ENCODE measurements around the gene TMEM59.
"Not testable (repeated sequence)": the region's sequence is repeated elsewhere in the genome, so short reads cannot be mapped to it uniquely, and the experiment has no call there.

TMEM59 gene

DNA sequence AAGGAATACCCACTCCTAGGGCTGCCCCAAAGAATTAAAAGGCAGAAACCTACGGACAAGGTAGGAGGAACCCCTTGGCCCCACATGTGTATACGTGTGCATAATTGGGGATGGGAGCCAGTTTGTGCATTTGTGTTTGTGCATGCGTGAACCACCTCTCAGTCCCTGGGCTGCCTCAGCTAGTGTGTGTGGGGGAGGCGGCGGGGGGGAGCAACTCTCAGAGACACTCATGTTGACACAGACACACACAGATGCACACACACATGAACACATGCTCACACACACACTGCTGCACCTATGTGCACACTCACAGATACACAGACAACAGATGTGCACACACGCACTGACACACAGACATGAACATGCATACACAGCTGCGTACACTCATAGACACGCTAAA is 40.1 kb downstream of the TMEM59 start:
- DNase-seq (ENCODE audit: low read depth), result no peak

DNA sequence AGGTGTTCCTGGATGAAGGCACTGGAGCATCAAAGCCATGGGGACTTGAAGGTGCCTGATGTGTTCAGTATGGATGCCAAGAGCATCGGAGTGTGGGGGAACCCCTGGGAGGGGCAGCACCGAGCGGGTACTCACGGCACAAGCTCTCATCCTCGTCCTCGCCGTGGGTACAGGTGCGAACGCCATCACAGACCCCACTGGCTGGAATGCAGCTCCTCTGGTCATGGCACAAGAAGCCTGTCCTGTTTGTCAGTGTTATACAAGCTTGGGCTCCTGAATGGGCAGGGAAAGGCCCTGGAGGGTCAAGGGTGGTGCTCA is 41.0 kb downstream of the TMEM59 start:
- DNase-seq (ENCODE audit: low read depth), result no peak

DNA sequence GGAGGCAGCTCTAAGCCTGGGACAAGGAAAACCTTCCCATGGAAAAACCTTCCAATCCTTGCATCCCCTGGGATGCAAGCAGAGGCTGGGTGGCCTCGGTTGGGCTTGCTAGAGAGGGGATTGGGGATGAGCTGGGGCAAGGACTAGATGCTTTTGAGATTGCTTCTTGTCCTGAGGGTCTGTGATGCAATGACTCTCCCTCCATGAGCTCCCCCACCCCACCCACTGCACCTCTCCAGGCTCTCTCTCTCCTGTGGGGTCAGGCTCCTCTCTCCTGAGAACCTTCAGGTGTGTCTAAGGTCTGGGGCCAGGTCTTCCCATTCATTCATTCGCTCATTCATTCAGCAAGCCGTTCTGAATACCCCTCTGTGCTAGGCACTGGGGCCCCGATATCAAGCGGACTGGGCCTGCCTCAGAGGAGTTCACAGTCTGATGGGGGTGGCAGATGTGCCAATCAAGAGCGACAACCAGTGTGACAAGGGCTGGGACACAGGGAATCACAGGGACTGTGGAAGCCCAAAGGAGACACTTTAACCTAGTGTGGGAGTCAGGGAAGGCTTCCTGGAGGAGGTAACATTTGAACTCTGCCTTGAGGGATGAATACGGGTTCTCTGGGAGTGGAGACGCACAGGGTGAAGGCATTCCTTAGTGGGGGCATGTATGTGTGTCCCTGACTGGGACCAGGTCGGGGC is 41.5 kb downstream of the TMEM59 start:
- DNase-seq (ENCODE audit: low read depth), result no peak

DNA sequence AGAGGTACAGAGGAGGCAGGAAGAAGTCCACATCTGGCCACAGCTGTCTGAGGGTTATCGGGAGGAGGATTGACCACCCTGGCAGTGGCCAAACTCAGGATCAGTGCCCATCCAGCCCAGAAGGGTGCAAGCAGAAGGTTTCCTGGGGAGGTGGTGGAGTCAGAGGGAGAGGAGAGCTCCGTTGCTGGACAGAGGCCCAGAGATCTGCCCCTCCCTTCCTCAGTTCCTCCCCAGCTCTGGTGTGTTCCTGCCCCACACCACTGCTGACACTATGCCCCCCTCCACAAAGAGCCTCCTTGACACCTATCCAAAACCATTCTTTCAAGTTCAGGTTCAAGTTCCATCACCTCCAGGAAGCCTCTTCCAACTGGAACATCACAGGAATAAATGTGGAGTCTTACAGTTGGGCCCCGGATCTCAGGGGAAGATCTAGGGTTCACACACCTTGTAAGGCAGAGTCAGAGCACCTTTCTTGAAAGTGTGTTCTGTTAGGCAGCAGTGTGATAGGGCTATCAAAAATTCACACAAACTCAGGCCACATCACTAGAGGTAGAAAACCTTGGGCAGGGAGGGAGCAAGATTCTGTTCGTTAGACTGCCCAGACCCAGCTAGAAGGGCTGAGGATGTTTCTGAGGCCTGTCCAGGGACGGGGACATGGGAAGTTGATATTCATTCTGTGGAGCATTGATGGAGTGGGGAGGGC is 42.4 kb downstream of the TMEM59 start:
- DNase-seq (ENCODE audit: low read depth), result no peak

DNA sequence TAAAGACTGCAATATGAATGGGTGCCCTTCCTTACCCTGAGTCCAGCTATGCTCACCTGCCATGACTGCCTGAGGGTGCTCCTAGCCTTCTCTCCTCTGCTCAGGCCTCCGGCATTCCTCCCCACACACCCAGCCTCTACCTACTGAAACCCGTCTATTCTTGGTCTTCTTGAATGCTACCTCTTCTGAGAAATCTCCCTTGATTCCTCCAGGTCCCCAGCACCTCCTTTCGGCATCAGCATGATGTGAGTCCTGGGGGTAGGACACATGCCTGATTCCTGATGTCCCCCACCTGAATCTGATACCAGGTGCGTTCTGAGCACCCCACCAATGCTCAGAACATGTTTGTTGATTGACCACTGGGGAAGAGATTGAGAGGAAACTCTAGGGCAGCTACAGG is 43.6 kb downstream of the TMEM59 start:
- no peak for DNase-seq (ENCODE audit: low read depth)

DNA sequence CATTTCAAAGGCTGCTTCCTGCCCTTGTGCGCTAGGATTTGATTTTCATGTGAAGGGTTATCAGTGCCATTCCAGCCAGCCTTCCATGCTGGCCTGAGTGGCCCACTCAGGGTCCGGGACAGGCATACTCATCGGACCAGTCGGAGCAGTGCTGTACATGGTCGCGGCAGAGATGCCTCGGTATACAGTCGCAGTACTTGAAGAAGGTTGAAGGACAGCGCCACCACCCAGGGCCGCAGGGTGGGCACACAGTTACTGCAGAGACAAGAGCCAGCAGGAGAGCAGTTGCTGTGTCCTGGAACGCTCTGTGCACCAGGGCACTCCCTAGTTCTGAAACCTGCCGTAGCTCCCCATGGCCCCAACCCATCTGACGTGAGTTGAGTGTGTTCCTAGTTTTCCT is 44.1 kb downstream of the TMEM59 start:
- DNase-seq (ENCODE audit: low read depth), result no peak

DNA sequence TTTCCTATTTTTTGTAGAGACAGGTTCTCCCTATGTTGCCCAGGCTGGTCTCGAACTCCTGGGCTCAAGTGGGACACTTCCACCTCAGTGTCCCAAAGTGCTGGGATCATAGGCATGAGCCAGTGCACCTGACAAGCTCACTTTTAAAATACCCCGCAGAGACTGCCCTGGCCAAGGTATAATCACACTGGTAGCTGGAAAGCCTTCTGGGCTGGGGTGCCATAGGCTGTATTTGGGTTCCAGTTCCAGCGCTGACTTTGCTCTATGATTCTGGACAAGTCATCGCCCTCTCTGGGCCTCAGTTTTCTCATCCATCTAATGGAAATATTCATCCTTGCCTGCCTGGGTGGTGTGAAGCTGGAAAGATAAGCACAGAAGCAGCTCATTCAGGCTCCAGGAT is 45.4 kb downstream of the TMEM59 start:
- no peak for DNase-seq (ENCODE audit: low read depth)

DNA sequence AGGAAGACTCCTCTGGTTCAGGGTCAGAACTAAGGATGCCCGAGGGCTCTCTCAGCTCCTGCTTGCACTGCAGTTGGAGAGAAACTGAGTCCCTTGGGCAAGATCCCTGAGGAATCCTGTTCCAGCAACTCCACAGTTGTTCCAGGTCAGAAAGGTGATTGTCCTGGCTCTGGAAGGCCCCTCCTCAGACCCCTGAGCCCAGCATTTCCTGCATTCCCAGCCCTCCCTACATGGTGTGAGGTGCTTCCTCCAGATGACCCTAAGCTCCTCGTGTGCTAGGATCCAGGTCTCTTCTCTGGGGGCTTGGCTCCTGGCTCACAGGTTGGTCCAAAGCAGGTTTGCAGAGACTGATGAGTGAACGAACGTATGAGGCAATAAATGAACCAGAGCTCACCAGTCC is 46.5 kb downstream of the TMEM59 start:
- no peak for DNase-seq (ENCODE audit: low read depth)

DNA sequence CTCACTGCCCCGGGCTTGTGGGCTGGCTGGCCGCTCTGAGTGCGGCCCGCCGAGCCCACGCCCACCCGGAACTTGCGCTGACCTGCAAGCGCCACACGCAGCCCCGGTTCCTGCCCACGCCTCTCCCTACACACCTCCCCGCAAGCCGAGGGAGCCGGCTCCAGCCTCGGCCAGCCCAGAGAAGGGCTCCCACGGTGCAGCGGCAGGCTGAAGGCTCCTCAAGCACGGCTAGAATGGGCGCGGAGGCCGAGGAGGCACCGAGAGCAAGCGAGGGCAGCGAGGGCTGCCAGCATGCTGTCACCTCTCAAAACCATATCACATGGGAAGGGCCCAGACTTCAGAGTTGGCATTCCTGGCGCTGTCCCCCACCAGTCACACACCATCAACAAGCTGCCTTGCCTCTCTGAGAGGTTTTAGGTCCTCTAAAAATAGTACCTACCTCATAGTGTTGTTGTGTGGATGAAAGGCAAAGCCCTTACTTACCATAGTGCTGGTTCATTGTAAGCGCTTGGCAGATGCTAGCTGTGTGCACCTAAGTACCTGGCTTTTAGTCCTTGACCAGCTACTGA is 48.4 kb downstream of the TMEM59 start:
- DNase-seq (ENCODE audit: low read depth), result no peak

DNA sequence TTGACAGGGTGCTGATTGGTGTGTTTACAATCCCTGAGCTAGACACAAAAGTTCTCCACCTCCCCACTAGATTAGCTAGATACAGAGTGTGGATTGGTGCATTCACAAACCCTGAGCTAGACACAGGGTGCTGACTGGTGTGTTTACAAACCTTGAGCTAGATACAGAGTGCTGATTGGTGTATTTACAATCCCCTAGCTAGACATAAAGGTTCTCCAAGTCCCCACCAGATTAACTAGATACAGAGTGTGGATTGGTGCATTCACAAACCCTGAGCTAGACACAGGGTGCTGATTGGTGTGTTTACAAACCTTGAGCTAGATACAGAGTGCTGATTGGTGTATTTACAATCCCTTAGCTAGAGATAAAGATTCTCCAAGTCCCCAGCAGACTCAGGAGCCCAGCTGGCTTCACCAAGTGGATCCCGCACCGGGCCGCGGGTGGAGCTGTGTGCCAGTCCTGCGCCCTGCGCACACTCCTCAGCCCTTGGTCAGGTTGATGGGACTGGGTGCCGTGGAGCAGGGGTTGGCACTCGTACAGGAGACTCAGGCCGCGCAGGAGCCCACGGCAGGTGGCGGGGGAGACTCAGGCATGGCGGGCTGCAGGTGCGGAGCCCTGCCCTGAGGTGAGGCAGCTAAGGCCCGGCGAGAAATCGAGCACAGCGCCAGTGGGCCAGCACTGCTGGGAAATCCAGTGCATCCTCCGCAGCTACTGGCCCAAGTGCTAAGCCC is 49.1 kb downstream of the TMEM59 start:
- not testable (repeated sequence) for DNase-seq (ENCODE audit: low read depth)

DNA sequence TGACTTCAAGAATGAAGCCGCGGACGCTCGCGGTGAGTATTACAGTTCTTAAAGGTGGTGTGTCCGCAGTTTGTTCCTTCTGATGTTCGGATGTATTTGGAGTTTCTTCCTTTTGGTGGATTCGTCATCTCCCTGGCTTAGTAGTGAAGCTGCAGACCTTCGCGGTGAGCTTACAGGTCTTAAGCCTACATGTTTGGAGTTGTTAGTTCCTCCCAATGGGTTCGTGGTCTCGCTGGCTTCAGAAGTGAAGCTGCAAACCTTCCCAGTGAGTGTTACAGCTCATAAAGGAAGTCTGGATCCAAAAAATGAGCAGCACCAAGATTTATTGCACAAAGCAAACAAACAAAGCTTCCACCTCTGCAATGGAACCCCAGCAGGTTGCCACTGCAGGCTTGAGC is 49.8 kb downstream of the TMEM59 start:
- no peak for DNase-seq (ENCODE audit: low read depth)

DNA sequence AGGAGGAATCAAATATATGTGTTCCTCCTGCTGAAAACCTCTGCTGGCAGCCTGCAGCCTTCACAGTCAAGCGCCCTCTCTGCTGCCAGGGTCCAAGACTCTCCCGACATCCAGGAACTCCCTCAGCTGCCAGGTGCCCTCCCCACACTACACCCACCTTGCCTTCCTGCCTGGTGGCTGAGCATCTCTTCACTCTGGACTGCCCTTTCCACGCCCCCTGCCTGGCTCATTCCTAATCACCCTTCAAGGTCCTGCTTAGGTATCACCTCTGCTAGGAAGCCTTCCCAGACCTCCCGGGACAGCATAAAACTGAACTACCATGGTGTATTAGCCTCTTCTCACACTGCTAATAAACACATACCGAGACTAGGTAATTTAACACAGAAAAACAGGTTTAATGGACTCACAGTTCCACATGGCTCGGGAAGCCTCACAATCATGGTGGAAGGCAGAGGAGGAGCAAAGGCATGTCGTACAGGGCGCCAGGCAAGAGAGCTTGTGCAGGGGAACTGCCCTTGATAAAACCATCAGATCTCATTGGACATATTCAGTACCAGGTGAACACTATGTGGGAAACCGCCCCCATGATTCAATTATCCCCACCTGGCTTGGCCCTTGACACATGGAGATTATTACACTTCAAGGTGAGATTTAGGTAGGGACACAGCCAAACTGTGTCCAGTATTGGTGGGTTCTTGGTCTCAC is 50.3 kb downstream of the TMEM59 start:
- DNase-seq (ENCODE audit: low read depth), result no peak

DNA sequence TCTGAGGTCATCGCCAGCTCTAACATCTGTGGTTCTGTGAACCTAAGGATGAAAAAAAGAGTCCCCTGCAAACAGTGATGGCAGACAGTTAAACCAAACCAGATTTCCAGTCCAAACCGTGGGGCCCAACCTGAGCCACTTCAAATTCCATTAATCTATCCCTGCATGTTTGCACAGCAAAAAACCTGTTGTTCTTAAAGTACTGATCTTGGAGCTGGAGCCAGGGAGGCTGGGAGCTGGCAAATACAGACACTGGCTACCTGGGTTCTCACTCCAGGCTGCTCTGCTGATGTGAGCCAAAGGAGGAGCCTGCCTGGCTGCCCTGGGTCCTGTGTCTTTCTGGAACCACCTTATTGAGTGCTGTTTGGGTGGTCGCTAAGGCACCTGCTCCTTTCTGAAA is 51.4 kb downstream of the TMEM59 start:
- no peak for DNase-seq (ENCODE audit: low read depth)

DNA sequence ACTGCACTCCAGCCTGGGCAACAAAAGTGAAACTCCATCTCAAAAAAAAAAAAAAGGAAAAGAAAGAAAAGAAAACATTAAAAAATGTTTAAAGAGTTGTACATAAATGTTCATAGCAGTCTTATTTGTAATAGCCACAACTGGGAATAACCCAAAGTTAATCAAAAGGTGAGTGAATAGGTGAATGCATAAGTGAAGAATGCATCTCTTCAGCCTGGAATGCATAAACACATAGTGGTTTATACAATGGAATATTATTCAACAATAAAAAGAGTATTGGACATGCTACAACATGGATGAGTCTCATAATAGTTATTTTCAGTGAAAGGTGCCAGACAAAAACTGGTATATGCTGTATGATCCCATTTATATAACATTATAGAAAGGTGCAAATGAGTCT is 53.1 kb downstream of the TMEM59 start:
- no peak for DNase-seq (ENCODE audit: low read depth)

DNA sequence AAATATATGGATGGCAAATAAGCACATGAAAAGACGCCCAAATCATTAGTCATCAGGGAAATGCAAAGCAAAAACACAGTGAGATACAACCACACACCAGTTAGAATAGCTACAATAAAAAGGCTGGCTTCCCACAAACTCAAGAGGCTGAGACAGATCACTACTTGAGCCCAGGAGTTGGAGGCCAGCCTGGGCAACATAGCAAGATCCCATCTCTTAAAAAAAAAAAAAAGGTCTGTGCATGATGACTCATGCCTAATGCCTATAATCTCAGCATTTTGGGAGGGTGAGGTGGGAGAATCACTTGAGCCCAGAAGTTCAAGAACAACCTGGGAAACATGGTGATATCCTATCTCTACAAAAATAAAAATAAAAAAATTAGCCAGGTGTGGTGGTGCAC is 54.8 kb downstream of the TMEM59 start:
- no peak for DNase-seq (ENCODE audit: low read depth)

DNA sequence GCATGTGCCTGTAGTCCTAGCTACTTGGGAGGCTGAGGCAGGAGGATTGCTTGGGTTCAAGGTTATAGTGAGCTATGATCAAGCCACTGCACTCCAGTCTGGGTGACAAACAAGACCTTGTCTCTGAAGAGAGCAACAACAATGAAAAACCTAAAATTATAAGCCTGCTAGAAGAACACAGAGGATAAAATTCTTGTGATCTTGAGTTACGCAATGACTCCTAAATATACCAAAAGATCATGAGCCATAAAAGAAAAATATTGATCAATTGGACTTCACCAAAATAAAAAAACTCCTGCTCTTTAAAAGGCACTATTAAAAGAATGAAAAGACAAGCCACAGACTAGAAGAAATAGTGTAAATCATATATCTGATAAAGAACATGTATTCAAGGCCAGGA is 57.3 kb downstream of the TMEM59 start:
- no peak for DNase-seq (ENCODE audit: low read depth)

DNA sequence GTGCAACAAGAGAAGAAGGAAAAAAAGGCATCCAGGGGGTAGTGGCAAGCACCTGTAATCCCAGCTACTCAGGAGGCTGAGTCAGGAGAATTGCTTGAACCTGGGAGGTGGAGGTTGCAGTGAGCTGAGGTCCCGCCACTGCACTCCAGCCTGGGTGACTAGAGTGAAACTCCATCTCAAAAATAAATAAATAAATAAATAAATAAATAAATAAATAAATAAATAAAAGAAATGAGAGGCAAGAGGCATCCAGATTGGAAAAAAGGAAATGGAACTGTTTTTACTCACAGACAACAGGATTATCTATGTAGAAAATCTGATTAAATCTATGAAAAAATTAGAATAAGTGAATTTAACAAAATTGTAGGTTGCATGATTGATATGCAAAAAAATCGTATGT is 58.5 kb downstream of the TMEM59 start:
- DNase-seq (ENCODE audit: low read depth), result not testable (repeated sequence)

DNA sequence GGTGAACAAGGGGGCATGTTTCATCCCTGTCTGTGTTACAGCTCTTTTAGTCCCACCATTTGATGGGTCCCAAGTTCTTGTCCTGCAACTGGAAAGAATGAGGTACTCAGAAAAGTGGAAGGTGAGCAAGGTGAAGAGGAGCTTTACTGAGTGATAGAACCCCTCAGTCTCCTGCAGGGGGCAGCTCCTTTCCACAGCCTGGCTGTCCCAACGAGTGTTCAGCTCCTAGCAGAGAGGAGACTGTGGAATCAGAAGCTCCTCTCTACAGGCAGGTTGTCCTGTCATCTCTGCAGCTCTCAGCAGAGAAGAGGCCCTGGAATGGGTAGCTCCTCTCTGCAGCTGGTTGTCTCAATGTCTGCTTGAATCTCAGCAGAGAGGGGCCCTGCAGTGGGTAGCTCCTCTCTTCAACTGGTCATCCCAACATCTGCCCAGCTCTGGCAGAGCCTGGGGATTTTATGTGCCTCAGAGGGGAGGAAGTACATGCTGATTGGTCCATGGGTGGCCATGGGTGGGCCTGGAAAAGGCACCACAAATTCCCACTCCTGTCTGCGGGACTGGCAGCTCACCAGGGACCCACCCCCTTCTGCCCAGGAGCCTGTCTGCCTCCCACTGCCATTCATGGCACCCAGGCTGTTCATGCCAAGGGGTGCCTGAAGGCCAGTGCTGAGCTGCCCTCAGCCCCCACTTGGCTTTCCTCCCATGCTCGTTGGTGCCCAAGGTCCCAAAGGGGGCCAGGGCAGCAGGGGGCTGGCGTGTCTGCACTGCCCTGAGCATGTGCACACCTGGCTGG is 60.7 kb downstream of the TMEM59 start:
- DNase-seq (ENCODE audit: low read depth), result no peak

DNA sequence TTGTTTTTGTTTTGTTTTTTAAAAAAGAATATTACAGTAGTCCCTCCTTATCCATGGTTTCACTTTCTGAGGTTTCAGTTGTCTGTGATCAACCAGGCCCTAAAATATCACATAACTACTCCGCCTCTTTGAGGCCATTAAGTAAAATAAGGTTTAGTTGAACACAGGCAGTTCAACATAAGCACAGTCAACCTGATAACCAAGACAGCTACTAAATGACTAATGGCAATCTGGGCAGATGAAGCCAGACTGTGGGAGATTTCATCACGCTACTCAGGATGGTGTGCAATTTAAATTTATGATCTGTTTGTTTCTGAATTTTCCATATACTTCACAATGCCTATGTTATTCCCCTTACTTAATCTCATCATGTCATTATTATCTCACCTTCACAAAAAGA is 65.1 kb downstream of the TMEM59 start:
- no peak for DNase-seq (ENCODE audit: low read depth)

DNA sequence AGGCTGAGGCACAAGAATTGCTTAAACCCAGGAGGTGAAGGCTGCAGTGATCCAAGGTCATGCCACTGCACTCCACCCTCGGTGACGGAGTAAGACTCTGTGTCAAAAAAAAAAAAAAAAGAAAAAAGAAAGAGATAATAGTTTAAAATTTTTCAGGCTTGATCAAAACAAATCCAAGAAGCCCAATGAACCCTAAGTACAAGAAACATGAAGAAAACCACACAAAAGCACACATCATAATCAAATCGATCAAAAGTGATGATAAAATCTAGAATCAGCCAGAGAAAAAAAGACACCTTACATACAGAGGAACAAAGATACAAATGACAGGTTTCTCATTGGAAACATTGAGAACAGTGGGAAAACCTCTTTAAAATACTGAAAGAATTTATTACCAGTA is 66.5 kb downstream of the TMEM59 start:
- DNase-seq (ENCODE audit: low read depth), result no peak

DNA sequence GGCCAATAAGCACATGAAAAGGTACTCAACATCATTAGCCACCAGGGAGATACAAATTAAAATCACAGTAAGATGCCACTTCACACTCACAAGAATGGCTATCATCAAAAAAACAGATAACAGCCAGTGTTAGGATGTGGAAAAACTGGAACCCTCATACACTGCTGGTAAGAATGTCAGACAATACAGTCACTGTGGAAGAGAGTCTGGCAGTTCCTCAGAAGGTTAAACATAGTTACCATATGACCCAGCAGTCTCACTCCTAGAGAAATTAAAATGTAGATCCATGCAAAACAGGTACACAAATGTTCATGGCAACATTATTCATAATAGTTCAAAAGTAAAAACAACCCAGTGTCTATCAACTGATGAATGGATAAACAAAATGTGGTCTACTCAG is 68.3 kb downstream of the TMEM59 start:
- no peak for DNase-seq (ENCODE audit: low read depth)

DNA sequence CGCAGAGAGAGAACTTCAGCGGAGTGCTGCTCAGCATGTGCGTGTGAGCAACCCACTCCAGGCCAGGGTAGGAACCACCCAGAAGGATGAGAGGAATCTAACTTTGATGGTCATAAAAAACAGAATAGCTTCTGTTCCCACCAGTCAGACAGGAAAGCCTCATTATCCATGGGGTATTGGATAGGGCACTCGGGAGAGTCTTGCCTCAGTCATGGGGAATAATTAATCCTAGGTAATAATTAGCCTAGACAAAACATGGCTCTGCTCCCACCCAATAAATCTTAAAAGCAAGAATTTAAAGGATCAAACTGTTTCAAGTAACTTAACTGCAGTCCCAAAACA is 70.3 kb downstream of the TMEM59 start:
- no peak for DNase-seq (ENCODE audit: low read depth)

All from HS-5 (cell line).